GM12891 (cell line): ENCODE measurements around the gene CLRN1.

Experiments used
- POLR2A ChIP-seq: IDR thresholded peaks from 2 replicates; pipeline ENCODE4 v1.6.1; 2011; ENCODE audit warnings: low read depth, low read length, control low read depth
- POLR2AphosphoS5 ChIP-seq: IDR thresholded peaks from 2 replicates; pipeline ENCODE4 v1.6.1; 2011; ENCODE audit warnings: low read depth, low read length, control low read depth
- TAF1 ChIP-seq: IDR thresholded peaks from 2 replicates; pipeline ENCODE4 v1.6.1; 2011; ENCODE audit warnings: low read depth, low read length, control low read depth

DNA sequence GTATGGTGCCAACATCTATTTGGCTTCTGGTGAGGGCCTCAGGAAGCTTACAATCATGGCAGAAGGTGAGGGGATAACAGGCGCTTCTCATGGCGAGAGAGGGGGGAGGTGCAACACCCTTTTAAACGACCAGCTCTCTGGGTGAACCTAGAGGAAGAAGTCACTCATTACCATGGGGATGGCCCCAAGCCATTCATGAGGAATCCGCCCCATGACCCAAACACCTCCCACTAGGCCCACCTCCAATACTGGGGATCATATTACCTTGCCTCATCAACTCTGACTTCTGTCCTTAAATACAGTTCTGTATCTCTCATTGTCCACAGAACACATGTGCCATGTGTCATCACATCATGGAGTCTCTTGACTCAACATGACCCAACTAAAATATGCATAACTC lies 37.5 kb upstream of the CLRN1 start:
- TF ChIP-seq POLR2A (no peak), POLR2AphosphoS5 (no peak), TAF1 (no peak)
